Hematopoietic multipotent progenitor cell treated with erythropoietin and hydrocortisone succinate and interleukin-3 and kit ligand, for 17 days (in vitro differentiated cells): Measurements from ENCODE around the gene ZNF211.

Experiments used
- DNase-seq: peaks from one replicate; pipeline ENCODE4 v3.0.0-alpha.2; 2015; ENCODE audit warnings: low spot score

Gene ZNF211

DNA sequence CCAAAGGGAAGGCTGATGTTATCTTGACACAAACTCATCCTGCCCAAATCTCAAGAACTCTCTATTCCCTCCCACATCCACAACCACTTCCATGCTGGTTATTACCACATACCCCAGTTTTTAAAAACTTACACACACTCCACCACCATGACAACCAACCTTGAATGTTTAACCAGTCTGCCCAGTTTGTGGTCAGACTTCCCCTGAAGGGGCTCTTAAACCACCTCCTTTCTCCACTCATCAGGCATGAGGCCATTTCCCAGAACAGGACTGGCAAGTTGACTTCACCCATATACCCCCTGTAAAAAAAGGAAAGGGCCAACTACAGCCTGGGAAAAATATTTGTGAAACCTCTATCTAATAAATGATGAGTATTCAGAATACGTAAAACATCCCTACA is 23.4 kb downstream of the ZNF211 start:
- DNase-seq: no peak

- DNase-seq: no peak
These were observed 31.5 kb downstream of the ZNF211 start for GRCh38 chr19:57664269-57665127.

- no peak for DNase-seq
These were observed 32.4 kb downstream of the ZNF211 start for GRCh38 chr19:57665261-57665806.

- DNase-seq: no peak
These were observed 34.3 kb downstream of the ZNF211 start for GRCh38 chr19:57667228-57667627.

DNA sequence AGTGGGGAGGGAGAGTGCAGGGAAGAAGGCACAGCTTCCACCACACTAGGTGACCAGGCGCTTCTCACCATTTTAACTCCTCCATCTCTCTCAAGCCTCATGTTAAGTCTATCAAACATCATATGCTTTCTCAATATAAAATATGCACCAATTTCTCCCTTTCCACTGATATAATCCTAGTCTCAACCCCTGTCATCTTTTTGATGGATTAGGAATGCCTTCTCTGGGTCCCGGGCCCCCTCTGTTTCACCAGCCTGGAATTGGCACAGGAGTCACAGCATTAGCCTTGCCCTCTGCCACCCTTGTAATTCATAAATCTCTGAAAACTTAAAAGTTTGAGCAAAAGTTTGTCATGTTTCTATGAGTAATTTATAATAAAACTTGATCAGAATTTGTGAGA is 35.7 kb downstream of the ZNF211 start, which contains the start of gene ZSCAN4:
Gene ZSCAN4 (plus strand): TSS at position 301 of the 400 bp plus-strand sequence. CDS start 7,211 bp downstream, outside the sequence.
- DNase-seq: no peak

GRCh38 chr19:57671124-57671895 is 38.3 kb downstream of the ZNF211 start:
- no peak for DNase-seq

- DNase-seq: no peak
These were observed 39.5 kb downstream of the ZNF211 start for GRCh38 chr19:57672466-57672865.

GRCh38 chr19:57675881-57676280 is 42.9 kb downstream of the ZNF211 start:
- no peak for DNase-seq

DNA sequence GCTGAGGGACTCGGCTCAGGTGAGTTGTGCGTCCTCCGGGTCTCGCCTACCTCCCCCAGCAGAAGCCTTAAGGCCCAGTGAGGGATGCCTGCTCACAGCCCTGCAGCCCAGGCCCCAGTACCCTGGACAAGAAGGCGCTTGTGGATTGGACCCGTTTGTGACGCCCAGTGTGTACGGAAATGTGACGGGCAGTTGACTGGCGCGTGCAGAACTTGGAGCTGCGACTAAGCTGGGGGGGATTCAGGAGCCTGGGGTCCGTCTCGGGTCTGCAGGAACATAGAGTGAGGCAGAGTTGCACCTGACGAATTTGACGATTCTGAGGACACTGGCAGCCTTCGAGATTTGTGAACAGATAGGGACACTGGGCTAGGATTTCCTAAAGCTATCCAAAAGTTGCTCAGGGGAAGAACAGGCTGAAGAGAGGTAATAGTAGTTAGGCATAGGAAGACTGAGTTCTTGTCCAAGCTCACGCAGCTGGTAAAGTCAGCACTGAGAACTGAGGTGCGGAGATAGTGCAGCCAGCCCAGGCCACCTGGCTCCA is 49.3 kb downstream of the ZNF211 start:
- DNase-seq: no peak

- DNase-seq: no peak
These were observed 53.8 kb downstream of the ZNF211 start for GRCh38 chr19:57686727-57687126.

- DNase-seq: no peak
These were observed 54.5 kb downstream of the ZNF211 start for GRCh38 chr19:57687363-57688010.

- no peak for DNase-seq
These were observed 55.2 kb downstream of the ZNF211 start for GRCh38 chr19:57688011-57688763.

DNA sequence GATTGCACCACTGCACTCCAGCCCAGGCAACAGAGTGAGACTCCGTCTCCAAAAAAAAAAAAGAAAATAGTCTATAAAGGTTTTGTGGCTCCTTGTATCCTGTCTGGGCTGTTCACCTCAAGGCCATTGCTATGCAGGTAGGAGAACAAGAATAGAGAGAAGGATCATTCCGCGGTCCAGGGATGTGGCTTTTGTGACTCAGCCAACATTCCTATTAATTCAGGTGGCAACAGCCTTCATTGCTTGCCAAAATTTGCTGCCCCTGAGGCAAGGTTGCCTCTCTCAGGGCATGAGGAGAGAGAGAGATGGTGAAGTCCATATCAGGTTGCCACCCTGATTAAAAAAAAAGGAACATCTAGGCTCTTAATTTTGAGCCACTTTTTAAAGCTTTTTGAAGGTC is 56.8 kb downstream of the ZNF211 start:
- no peak for DNase-seq
